Measurements from ENCODE around the gene FASTK. TPM values are rescaled to one million over a fixed set of nuclear protein-coding genes. Genes with fewer than 3 reads are reported as not detected.

FASTK gene
- total and polyA plus RNA-seq, 2 donors (not counting 3 experiments of a cell fraction or from before 2014, with no cell fraction given) = 73.3 to 113 TPM

DNA sequence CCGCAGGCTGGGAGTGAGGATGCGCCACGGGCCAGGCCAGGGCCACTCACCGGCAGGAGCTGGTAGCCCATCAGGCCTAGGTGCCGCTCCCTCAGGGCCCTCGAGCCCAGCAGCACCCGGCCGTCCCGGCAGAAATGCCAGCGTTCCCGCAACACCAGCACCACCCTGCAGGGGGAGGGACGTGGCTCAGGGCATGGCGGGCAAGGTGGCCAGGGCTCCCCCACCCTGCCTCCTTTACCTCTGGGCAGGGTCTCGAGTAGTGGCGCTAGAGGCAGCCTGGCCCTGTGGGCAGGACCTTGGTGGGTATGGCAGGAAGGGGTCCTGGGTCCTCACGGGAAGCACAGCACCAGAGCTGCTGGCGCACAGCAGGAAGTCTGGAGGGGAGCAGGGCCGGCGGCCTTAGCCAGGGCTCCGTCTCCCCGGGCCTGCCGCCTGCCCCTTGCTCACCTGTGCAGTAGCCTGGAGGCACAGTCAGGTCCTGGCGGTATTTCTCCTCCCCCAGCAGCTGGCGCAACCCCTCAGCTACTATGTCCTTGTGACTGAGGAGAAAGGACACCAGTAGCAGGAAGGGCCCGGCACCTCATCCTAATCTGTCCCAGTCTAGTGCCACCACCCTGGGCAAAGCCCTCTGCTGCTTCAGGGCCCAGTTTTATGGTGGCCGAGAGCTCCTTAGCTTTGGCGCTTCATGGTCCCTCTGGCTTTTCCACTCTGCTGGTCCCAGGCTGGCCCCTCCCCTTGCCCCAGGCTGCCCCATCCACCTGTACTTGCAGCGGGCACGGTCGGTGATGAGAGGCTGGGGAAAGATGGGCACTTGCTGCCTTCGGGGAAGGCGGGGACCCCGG lies 3.5 kb downstream of the FASTK start:
- Histone ChIP-seq H3K9ac (replicated peaks; ENCODE audit: extremely low read depth, insufficient read depth, low read length) (no peak overlapping the region), H3K4me2 (ENCODE audit: insufficient read depth, low read length) (no peak overlapping the region), H3K79me2 (ENCODE audit: control insufficient read depth, insufficient read depth, low read length) (peaks cover 21% of the 10 kb centered on the region), H3K27me3 (ENCODE audit: control insufficient read depth in 2 of 2, insufficient read depth in 2 of 2, low read length in 2 of 2) (no peaks in the 10 kb centered on the region), H3K36me3 (ENCODE audit: control insufficient read depth in 2 of 2, extremely low read depth in 1 of 2, insufficient read depth in 2 of 2, low read length in 2 of 2) (peaks cover 2 to 25% of the 10 kb centered on the region in 2 experiments), H3K27ac (ENCODE audit: insufficient read depth, low read depth, low read length) (no peak overlapping the region), H3K9me3 (replicated peaks; ENCODE audit: control insufficient read depth, insufficient read depth, low read length) (no peaks in the 10 kb centered on the region), H3K9me1 (replicated peaks; ENCODE audit: control insufficient read depth, extremely low read depth, insufficient read depth, low read length) (no peaks in the 10 kb centered on the region), H3K4me1 (ENCODE audit: control insufficient read depth, extremely low read depth, insufficient read depth, low read length) (peaks cover 22% of the 10 kb centered on the region), H2AFZ (ENCODE audit: low read depth, low read length) (no peak overlapping the region), H4K20me1 (replicated peaks; ENCODE audit: control insufficient read depth, extremely low read depth, insufficient read depth, low read length) (no peaks in the 10 kb centered on the region), H3K4me3 (replicated peaks in 1 of 3; ENCODE audit: insufficient read depth in 1 of 3, low read depth in 1 of 3, low read length in 3 of 3) (no peak overlapping the region)
- ChIA-PET POLR2A (no interaction called here), CTCF (interaction anchor here (0.7 to 3.0 kb wide), 9 partner anchors 8 to 179 kb away, joined by 3 to 12 read pairs (median 4); no protein-coding TSS in a partner anchor)
- BruUV-seq (replicated peaks) = no TSS peak
- TF ChIP-seq POLR2AphosphoS5 (IDR thresholded peaks at IDR 0.05; ENCODE audit: insufficient read depth, low read depth, low read length) = no peak
- peak; percentile 33 to 55 for TF ChIP-seq CTCF (IDR thresholded peaks at IDR 0.05; ENCODE audit: extremely low read depth in 1 of 2, insufficient read depth in 1 of 2, low read depth in 1 of 2, low read length in 2 of 2)
- intact Hi-C loops (cut with micrococcal nuclease) (no loop called here), dilution Hi-C loops (cut with MboI; ENCODE audit: extremely low pct_ligation_motif_present, low sequenced_read_pairs) (no loop called here)
- DNase-seq (ENCODE audit: low read depth, low spot score) (no peak), FAIRE-seq (no peak)

- TSS peak; percentile 57 for BruUV-seq (replicated peaks)
- H2AFZ ChIP-seq (ENCODE audit: low read depth, low read length) = no peak overlapping the region
- dilution Hi-C loops (cut with MboI; ENCODE audit: extremely low pct_ligation_motif_present, low sequenced_read_pairs) (no loop called here), intact Hi-C loops (cut with micrococcal nuclease) (no loop called here)
- H3K9me3 ChIP-seq (replicated peaks; ENCODE audit: control insufficient read depth, insufficient read depth, low read length) = no peaks in the 10 kb centered on the region
- no peaks in the 10 kb centered on the region for H3K9me1 ChIP-seq (replicated peaks; ENCODE audit: control insufficient read depth, extremely low read depth, insufficient read depth, low read length)
- no peak overlapping the region for H3K9ac ChIP-seq (replicated peaks; ENCODE audit: extremely low read depth, insufficient read depth, low read length)
- H3K27me3 ChIP-seq (ENCODE audit: control insufficient read depth in 2 of 2, insufficient read depth in 2 of 2, low read length in 2 of 2) = no peaks in the 10 kb centered on the region
- H3K79me2 ChIP-seq (ENCODE audit: control insufficient read depth, insufficient read depth, low read length) = peaks cover 18% of the 10 kb centered on the region
- DNase-seq (ENCODE audit: low read depth, low spot score) (no peak), FAIRE-seq (no peak)
- TF ChIP-seq, protein P1, sequence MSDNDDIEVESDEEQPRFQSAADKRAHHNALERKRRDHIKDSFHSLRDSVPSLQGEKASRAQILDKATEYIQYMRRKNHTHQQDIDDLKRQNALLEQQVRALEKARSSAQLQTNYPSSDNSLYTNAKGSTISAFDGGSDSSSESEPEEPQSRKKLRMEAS (IDR thresholded peaks at IDR 0.05; ENCODE audit: insufficient read depth, insufficient read length) = no peak
- TF ChIP-seq EZH2 (IDR thresholded peaks at IDR 0.05; ENCODE audit: borderline replicate concordance, low read depth, low read length, severe bottlenecking) (no peak), MYC (IDR thresholded peaks at IDR 0.05; ENCODE audit: low read depth, low read length) (no peak), POLR2AphosphoS5 (IDR thresholded peaks at IDR 0.05; ENCODE audit: insufficient read depth, low read depth, low read length) (peak; percentile 38), FOS (IDR thresholded peaks at IDR 0.05; ENCODE audit: borderline replicate concordance, insufficient read depth, low read length) (no peak), GATA2 (IDR thresholded peaks at IDR 0.05; ENCODE audit: insufficient read depth, insufficient read length, low read depth, low read length) (no peak), CTCF (IDR thresholded peaks at IDR 0.05; ENCODE audit: extremely low read depth in 1 of 2, insufficient read depth in 1 of 2, low read depth in 1 of 2, low read length in 2 of 2) (no peak), POLR2A (IDR thresholded peaks at IDR 0.05; ENCODE audit: low read depth, low read length) (no peak)
- no peak overlapping the region for H3K4me2 ChIP-seq (ENCODE audit: insufficient read depth, low read length)
- peaks cover 12% of the 10 kb centered on the region for H3K4me1 ChIP-seq (ENCODE audit: control insufficient read depth, extremely low read depth, insufficient read depth, low read length)
- POLR2A ChIA-PET = no interaction called here
- CTCF ChIA-PET = interaction anchor here (0.9 to 3.0 kb wide), 5 partner anchors 9 to 35 kb away, joined by 3 to 12 read pairs (median 4); no protein-coding TSS in a partner anchor
- no peak overlapping the region for H3K27ac ChIP-seq (ENCODE audit: insufficient read depth, low read depth, low read length)
- H3K36me3 ChIP-seq (ENCODE audit: control insufficient read depth in 2 of 2, extremely low read depth in 1 of 2, insufficient read depth in 2 of 2, low read length in 2 of 2) = peaks cover 2 to 35% of the 10 kb centered on the region in 2 experiments
- H4K20me1 ChIP-seq (replicated peaks; ENCODE audit: control insufficient read depth, extremely low read depth, insufficient read depth, low read length) = no peaks in the 10 kb centered on the region
- H3K4me3 ChIP-seq (replicated peaks in 1 of 3; ENCODE audit: insufficient read depth in 1 of 3, low read depth in 1 of 3, low read length in 3 of 3) = no peak overlapping the region
Observed at GRCh38 chr7:151075978-151076426, 4.6 kb downstream of the FASTK start.
